HG03139 (cell line): ENCODE results near the gene ARRDC1.
A peak's percentile ranks its signal among the peaks of the same experiment; 100 is the strongest.
"Not testable (repeated sequence)": the region's sequence is repeated elsewhere in the genome, so short reads cannot be mapped to it uniquely, and the experiment has no call there.

Source experiments
- ATAC-seq: cut with Tn5 transposase; IDR thresholded peaks from one replicate; pipeline ENCODE4 v1.9.1; 2021; ENCODE audit not compliant: unreplicated experiment

Gene ARRDC1

DNA sequence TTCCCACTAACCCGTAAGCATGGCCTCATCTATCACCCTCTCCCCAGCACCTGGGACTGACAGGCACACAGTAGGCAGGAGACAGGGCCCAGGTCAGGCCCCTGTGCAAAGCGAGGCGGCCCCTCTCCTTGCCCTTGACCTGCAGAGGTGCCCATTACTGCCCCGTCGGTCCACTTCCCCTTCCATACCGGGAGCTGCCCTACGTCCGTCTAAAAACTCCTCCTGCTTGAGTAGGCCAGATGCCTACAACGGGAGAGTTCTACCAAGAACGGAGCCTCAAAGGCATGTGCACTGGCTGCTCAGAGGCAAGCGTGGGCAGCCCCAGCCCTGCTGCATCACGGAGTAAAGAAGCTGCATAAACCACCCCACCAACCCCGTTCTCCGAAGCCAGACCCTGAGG lies 22.1 kb upstream of the ARRDC1 start:
- ATAC-seq: no peak

DNA sequence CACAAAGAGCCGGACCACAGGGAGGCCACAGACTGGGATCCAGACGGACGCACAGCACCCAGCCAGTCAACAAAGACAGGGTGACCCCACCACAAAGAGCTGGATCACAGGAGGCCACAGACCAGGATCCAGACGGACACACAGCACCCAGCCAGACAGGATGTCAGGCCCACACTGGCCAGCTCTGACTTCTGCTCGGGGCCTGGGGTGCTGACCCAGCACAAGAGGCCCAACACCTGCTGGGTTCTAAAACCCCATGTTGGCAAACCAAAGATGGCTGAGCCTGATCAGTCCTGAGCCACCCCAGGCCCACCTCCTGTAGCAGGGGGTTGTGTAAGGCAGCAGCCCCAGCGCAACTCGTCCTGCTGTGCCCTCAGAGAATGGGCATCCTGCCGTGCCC lies 21.5 kb upstream of the ARRDC1 start:
- ATAC-seq: no peak

- no peak for ATAC-seq
Measured at GRCh38 chr9:137586854-137587253, 18.6 kb upstream of the ARRDC1 start.

- ATAC-seq: no peak
Measured at GRCh38 chr9:137588311-137588710, 17.2 kb upstream of the ARRDC1 start.

- ATAC-seq: no peak
Measured at GRCh38 chr9:137588891-137589290, 16.6 kb upstream of the ARRDC1 start.

GRCh38 chr9:137589441-137590122 lies 15.9 kb upstream of the ARRDC1 start:
- no peak for ATAC-seq

- no peak for ATAC-seq
Measured at GRCh38 chr9:137590123-137590468, 15.4 kb upstream of the ARRDC1 start.

- peak; percentile 81 for ATAC-seq
Measured at GRCh38 chr9:137590469-137591383, 14.8 kb upstream of the ARRDC1 start, which contains the start of gene ZMYND19. TSS of gene ZMYND19 (minus strand) at chr9:137590512. CDS start at chr9:137590263, 249 bp downstream.

DNA sequence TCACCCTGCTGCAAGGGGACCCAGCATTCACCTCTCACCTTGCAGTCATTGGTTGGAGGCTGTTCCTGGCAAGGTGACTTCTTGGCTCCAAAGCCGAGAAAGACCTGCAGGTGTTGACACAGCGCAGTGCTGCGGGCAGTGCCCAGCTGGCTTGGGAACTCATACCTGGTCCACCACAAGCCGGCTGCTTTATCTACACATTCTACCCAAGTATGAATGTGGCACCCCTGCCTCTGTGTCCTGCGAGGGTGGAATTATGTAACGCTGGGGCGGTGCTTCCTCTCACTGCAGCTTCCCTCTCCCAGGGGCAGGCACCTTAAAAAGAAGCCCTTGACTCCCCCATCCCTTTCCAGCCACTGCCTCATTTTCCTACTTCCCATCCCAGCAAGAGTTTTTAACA lies 12.7 kb upstream of the ARRDC1 start:
- no peak for ATAC-seq

DNA sequence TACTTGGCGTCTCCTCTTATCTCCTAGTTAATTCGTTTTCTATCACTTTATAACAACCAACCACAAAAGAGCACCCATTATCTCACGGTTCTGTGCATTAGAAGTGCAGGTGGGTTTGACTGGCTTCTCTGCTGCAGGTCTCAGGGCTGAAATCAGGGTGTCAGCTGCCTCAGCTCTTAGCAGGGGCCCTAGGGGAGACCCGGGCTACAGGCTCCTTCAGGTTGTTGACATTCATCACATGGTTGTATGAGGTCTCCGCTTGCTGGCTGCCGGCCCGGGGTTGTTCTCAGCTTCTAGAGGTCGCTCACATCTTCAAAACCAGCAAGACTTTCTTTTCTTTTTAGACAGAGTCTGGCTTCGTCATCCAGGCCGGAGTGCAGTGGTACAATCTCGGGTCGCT lies 12.3 kb upstream of the ARRDC1 start:
- ATAC-seq: no peak

- ATAC-seq: not testable (repeated sequence)
Measured at GRCh38 chr9:137596577-137596976, 8.9 kb upstream of the ARRDC1 start.

DNA sequence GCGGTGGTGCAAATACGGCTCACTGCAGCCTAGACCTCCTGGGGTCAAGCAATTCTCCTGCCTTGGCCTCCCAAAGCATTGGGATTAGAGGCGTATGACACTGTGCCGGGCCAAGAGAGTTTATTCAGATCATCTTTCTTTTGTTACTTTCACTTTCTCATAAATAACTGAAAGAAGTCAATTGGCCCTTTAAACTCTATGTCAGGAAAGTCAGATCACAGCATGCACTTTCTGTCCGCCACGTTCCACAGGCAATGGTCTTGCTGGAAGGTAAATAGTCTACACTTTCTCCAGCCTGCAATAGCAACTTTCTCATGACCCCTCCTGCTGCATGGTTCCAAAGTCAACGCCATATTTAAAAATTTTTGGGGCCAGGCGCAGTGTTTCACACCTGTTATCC lies 6.5 kb upstream of the ARRDC1 start:
- no peak for ATAC-seq

- ATAC-seq: no peak
Measured at GRCh38 chr9:137602661-137603060, 2.8 kb upstream of the ARRDC1 start.

DNA sequence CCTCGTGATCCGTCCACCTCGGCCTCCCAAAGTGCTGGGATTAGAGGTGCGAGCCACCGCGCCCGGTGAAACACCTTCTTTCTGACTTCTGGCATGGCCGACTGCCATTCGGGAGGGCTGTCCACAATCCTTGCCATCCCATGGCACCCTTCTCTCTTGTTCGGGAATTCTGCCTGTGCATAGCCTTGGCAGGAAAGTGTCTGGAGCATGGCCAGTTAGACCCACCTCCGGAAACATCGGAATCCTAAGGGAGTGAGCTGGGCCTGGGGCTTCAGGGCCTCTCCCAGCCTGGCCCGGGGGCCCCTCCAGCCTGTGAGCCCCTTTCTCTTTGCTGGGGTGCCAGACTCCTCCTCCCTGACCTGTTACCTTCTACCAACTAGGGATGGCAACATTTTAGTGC lies 1.6 kb upstream of the ARRDC1 start:
- ATAC-seq: no peak

- ATAC-seq: no peak
Measured at GRCh38 chr9:137604345-137605086, 970 bp upstream of the ARRDC1 start.

GRCh38 chr9:137606005-137606621 lies 627 bp downstream of the ARRDC1 start:
- peak; percentile 10 for ATAC-seq

DNA sequence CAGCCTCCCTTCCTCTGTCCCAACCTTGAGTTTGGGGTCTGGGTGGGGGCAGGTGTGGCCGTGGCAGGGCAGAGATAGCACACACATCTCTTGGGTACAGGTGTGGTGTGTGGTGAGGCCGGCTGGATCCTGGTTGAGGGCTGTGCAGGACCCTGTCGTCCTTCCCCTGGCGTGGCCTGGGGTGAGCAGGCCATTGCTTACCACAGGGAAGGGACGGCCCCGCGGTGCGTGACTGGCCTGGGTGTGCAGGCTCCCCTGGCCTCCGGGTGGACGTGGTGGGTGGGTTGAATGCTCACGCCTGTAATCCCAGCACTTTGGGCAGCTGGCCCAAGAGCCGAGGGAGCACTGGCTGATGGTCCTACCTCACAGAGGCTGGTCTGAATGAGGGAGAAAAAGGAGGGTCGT lies 1.2 kb downstream of the ARRDC1 start:
- no peak for ATAC-seq

- no peak for ATAC-seq
Measured at GRCh38 chr9:137607141-137607857, 1.8 kb downstream of the ARRDC1 start.

GRCh38 chr9:137610944-137611343 lies 5.5 kb downstream of the ARRDC1 start:
- no peak for ATAC-seq
